Breast epithelium (tissue), 3 donors: ENCODE results near the gene GNAO1.

Experiments
- CTCF ChIP-seq, 3 donors: fragments of 450-650 bp; IDR thresholded peaks; one replicate each; pipeline ENCODE4 v1.5.1; 2016 to 2017; ENCODE audit warnings: antibody characterized with exemption in 3 of 3, mild to moderate bottlenecking in 3 of 3, moderate library complexity in 3 of 3
- POLR2A ChIP-seq: fragments of 450-650 bp; IDR thresholded peaks from one replicate; pipeline ENCODE4 v1.6.1; 2016; ENCODE audit warnings: antibody characterized with exemption, mild to moderate bottlenecking, moderate library complexity

DNA sequence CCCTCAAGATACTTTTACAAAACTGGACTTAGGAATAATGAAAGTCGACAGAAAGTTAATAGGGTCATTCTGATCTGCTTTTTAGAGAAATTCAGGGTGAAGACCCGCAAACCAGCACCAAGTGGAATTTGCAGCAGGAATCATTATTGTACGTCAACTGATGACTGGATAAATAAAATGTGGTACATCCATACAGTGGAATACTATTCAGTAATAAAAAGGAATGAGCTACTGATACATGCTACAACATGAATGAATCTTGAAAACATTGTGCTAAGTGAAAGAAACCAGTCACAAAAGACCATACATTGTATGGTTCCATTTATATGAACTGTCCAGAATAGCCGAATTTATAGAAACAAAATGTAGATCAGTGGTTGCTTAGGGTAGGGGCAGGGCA lies 83.1 kb downstream of the GNAO1 start:
- TF ChIP-seq POLR2A (no peak), CTCF (IDR thresholded peaks at IDR 0.05) (no peak)
